ENCODE measurements around the gene DLL3.

DLL3 gene

GRCh38 chr19:39497701-39497995, 1.1 kb upstream of the DLL3 start:
- POLR2A ChIA-PET, result interaction anchor here (1.0 kb wide), 1 partner anchor 106 kb away, joined by 3 read pairs; the partner anchor contains the start of genes MED29 and PAF1

DNA sequence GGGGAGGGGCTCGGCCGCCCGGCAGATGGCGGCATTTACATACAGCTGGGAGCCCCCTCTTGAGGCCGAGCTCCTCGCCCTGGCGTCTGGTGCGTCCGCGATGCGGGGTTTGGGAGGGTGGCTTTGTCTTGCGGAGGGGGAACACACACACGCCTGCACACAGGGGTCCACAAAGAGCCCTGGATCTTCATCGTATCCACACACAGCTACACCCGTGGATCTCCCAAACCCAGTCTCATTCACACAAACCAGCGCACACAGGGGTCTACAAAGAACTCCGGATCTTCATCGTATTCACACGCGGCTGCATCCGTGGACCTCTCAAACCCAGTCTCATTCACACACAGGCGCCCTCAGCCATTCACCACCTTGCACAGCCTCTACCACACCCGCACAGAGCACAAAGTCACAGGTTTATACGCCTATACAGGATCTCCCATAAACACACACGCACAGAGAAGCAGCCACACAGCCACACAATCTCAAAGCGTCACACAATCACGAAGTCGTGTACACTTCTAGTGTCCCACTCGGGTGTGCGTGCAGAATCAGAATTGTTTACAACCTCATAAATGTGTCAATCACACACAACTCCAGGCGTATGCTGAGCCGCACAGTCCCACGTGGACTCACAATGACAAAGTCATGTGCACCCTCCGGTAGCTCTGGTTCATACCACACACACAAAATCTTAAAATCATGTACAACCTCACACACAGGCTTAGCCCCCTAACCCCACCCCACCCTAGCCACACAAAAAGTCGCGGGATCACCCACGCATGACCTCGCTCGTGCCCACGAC, 550 bp upstream of the DLL3 start:
- POLR2A ChIA-PET, result interaction anchor here (1.0 kb wide), 1 partner anchor 107 kb away, joined by 3 read pairs; the partner anchor contains the start of genes MED29 and PAF1
- Histone ChIP-seq H3K36me3 (ENCODE audit: control insufficient read depth in 4 of 4, insufficient read depth in 4 of 4, low read length in 3 of 4) (no peaks in the 10 kb centered on the region), H3K9me3 (ENCODE audit: control extremely low read depth in 1 of 5, control insufficient read depth in 4 of 5, insufficient read depth in 2 of 5, low read depth in 1 of 5, low read length in 4 of 5) (peaks cover 0 to 8% (median 0%) of the 10 kb centered on the region in 5 experiments), H3K27ac (ENCODE audit: insufficient read depth in 1 of 2, low read depth in 1 of 2, low read length in 2 of 2, poor library complexity in 1 of 2, severe bottlenecking in 2 of 2) (no peak overlapping the region), H3K4me1 (ENCODE audit: control extremely low read depth in 1 of 4, control insufficient read depth in 4 of 4, insufficient read depth in 4 of 4, low read length in 3 of 4) (peaks cover 0 to 22% (median 17%) of the 10 kb centered on the region in 4 experiments), H3K27me3 (replicated peaks in 2 of 5; ENCODE audit: control insufficient read depth in 4 of 5, insufficient read depth in 5 of 5, low read length in 4 of 5) (peaks cover 0 to 67% (median 22%) of the 10 kb centered on the region in 5 experiments), H3K4me3 (ENCODE audit: control insufficient read depth in 1 of 7, extremely low read depth in 1 of 7, insufficient read depth in 4 of 7, low read depth in 2 of 7, low read length in 6 of 7) (peak overlapping the region in 5 of 7 experiments; percentile 4 to 57 (median 47))
- CTCF ChIA-PET, result interaction anchor here (0.7 to 1.7 kb wide), 9 partner anchors 10 to 279 kb away, joined by 3 to 4 read pairs (median 3); no protein-coding TSS in a partner anchor
- under 1% methylated on average over 22 of the region's 40 CpGs for WGBS (ENCODE audit: insufficient coverage)
- peak in 2 of 3 donors; percentile 51 to 64 for DNase-seq

More at GRCh38 chr19:39497701-39497995, 1.1 kb upstream of the DLL3 start:
- Histone ChIP-seq H3K4me3 (ENCODE audit: control insufficient read depth in 1 of 7, extremely low read depth in 1 of 7, insufficient read depth in 4 of 7, low read depth in 2 of 7, low read length in 6 of 7) (peak overlapping the region in 5 of 7 experiments; percentile 4 to 57 (median 47)), H3K27me3 (replicated peaks in 2 of 5; ENCODE audit: control insufficient read depth in 4 of 5, insufficient read depth in 5 of 5, low read length in 4 of 5) (peaks cover 0 to 62% (median 22%) of the 10 kb centered on the region in 5 experiments), H3K9me3 (ENCODE audit: control extremely low read depth in 1 of 5, control insufficient read depth in 4 of 5, insufficient read depth in 2 of 5, low read depth in 1 of 5, low read length in 4 of 5) (peaks cover 0 to 8% (median 0%) of the 10 kb centered on the region in 5 experiments), H3K4me1 (ENCODE audit: control extremely low read depth in 1 of 4, control insufficient read depth in 4 of 4, insufficient read depth in 4 of 4, low read length in 3 of 4) (peaks cover 0 to 20% (median 17%) of the 10 kb centered on the region in 4 experiments), H3K36me3 (ENCODE audit: control insufficient read depth in 4 of 4, insufficient read depth in 4 of 4, low read length in 3 of 4) (no peaks in the 10 kb centered on the region), H3K27ac (ENCODE audit: insufficient read depth in 1 of 2, low read depth in 1 of 2, low read length in 2 of 2, poor library complexity in 1 of 2, severe bottlenecking in 2 of 2) (no peak overlapping the region)
- DNase-seq, result no peak
- CTCF ChIA-PET, result interaction anchor here (0.7 to 1.7 kb wide), 9 partner anchors 10 to 279 kb away, joined by 3 to 4 read pairs (median 3); no protein-coding TSS in a partner anchor
- 0% methylated on average over 2 of the region's 7 CpGs for WGBS (ENCODE audit: insufficient coverage)

- H3K27me3 ChIP-seq (replicated peaks in 2 of 5; ENCODE audit: control insufficient read depth in 4 of 5, insufficient read depth in 5 of 5, low read length in 4 of 5), result peaks cover 0 to 84% (median 22%) of the 10 kb centered on the region in 5 experiments
- no peaks in the 10 kb centered on the region for H3K36me3 ChIP-seq (ENCODE audit: control insufficient read depth in 4 of 4, insufficient read depth in 4 of 4, low read length in 3 of 4)
- WGBS (ENCODE audit: insufficient coverage), result 88% methylated on average over 4 of the region's 8 CpGs
- no peak for DNase-seq
- no peak overlapping the region for H3K4me3 ChIP-seq (ENCODE audit: control insufficient read depth in 1 of 7, extremely low read depth in 1 of 7, insufficient read depth in 4 of 7, low read depth in 2 of 7, low read length in 6 of 7)
- no peak overlapping the region for H3K27ac ChIP-seq (ENCODE audit: insufficient read depth in 1 of 2, low read depth in 1 of 2, low read length in 2 of 2, poor library complexity in 1 of 2, severe bottlenecking in 2 of 2)
- H3K9me3 ChIP-seq (ENCODE audit: control extremely low read depth in 1 of 5, control insufficient read depth in 4 of 5, insufficient read depth in 2 of 5, low read depth in 1 of 5, low read length in 4 of 5), result peaks cover 0 to 8% (median 0%) of the 10 kb centered on the region in 5 experiments
- ChIA-PET POLR2A (no interaction called here), CTCF (interaction anchor here (1.1 to 1.2 kb wide), 2 partner anchors 33 to 34 kb away, joined by 3 to 5 read pairs; partner anchors contain the start of gene EID2B)
- peaks cover 0 to 23% (median 17%) of the 10 kb centered on the region in 4 experiments for H3K4me1 ChIP-seq (ENCODE audit: control extremely low read depth in 1 of 4, control insufficient read depth in 4 of 4, insufficient read depth in 4 of 4, low read length in 3 of 4)
Observed at GRCh38 chr19:39499932-39500331, 1.2 kb downstream of the DLL3 start.

DNA sequence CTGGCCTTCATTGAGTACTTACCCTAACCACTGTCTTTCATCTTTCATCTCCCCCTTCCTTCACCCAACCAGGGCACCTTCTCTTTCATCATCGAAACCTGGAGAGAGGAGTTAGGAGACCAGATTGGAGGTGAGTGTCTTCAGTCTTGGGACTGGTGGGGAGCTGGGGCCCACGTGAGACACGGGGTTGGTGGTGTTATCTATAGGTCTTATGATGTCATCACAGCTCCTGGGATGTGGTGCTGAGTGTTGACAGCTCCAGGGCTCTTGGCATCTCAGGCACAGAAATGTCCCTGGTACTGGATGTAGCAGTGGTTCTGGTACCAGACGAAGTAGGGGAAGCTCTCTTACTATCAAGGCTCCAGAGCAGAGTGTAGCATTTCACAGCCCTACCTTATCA, 1.8 kb downstream of the DLL3 start:
- ChIA-PET CTCF (interaction anchor here (1.1 to 1.4 kb wide), 3 partner anchors 26 to 33 kb away, joined by 3 to 5 read pairs (median 3); partner anchors contain the start of gene EID2B), POLR2A (no interaction called here)
- 51% methylated on average over 3 of the region's 4 CpGs for WGBS (ENCODE audit: insufficient coverage)
- Histone ChIP-seq H3K4me3 (ENCODE audit: control insufficient read depth in 1 of 7, extremely low read depth in 1 of 7, insufficient read depth in 4 of 7, low read depth in 2 of 7, low read length in 6 of 7) (no peak overlapping the region), H3K36me3 (ENCODE audit: control insufficient read depth in 4 of 4, insufficient read depth in 4 of 4, low read length in 3 of 4) (no peaks in the 10 kb centered on the region), H3K27me3 (replicated peaks in 2 of 5; ENCODE audit: control insufficient read depth in 4 of 5, insufficient read depth in 5 of 5, low read length in 4 of 5) (peaks cover 0 to 90% (median 22%) of the 10 kb centered on the region in 5 experiments), H3K4me1 (ENCODE audit: control extremely low read depth in 1 of 4, control insufficient read depth in 4 of 4, insufficient read depth in 4 of 4, low read length in 3 of 4) (peaks cover 0 to 23% (median 17%) of the 10 kb centered on the region in 4 experiments), H3K9me3 (ENCODE audit: control extremely low read depth in 1 of 5, control insufficient read depth in 4 of 5, insufficient read depth in 2 of 5, low read depth in 1 of 5, low read length in 4 of 5) (peaks cover 0 to 8% (median 0%) of the 10 kb centered on the region in 5 experiments), H3K27ac (ENCODE audit: insufficient read depth in 1 of 2, low read depth in 1 of 2, low read length in 2 of 2, poor library complexity in 1 of 2, severe bottlenecking in 2 of 2) (no peak overlapping the region)
- DNase-seq, result no peak

DNA sequence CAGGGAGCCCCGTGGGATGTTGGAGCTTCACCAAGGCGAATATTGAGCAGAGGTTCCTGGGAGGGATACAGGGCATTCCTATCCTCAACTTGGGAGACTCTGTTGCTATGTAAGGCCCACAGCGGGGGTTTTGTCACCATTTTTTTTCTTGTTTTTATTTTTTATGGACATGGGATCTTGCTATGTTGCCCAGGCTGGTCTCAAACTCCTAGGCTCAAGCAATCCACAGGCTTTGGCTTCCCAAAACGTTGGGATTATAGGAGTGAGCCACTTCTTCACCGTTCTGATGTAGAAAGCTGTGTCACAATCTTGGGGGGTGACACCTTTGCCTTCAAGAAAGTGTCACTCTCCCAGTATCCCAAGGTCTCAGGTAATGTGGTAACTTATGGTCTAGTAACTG, 2.6 kb downstream of the DLL3 start:
- POLR2A ChIA-PET, result no interaction called here
- CTCF ChIA-PET, result interaction anchor here (1.2 to 1.4 kb wide), 2 partner anchors 27 to 32 kb away, joined by 3 to 5 read pairs; no protein-coding TSS in a partner anchor
- no peak for DNase-seq
- H3K27ac ChIP-seq (ENCODE audit: insufficient read depth in 1 of 2, low read depth in 1 of 2, low read length in 2 of 2, poor library complexity in 1 of 2, severe bottlenecking in 2 of 2), result no peak overlapping the region
- H3K4me3 ChIP-seq (ENCODE audit: control insufficient read depth in 1 of 7, extremely low read depth in 1 of 7, insufficient read depth in 4 of 7, low read depth in 2 of 7, low read length in 6 of 7), result no peak overlapping the region
- H3K9me3 ChIP-seq (ENCODE audit: control extremely low read depth in 1 of 5, control insufficient read depth in 4 of 5, insufficient read depth in 2 of 5, low read depth in 1 of 5, low read length in 4 of 5), result peaks cover 0 to 8% (median 0%) of the 10 kb centered on the region in 5 experiments
- WGBS (ENCODE audit: insufficient coverage), result 100% methylated on average over 2 of the region's 5 CpGs
- peaks cover 0 to 23% (median 17%) of the 10 kb centered on the region in 4 experiments for H3K4me1 ChIP-seq (ENCODE audit: control extremely low read depth in 1 of 4, control insufficient read depth in 4 of 4, insufficient read depth in 4 of 4, low read length in 3 of 4)
- H3K36me3 ChIP-seq (ENCODE audit: control insufficient read depth in 4 of 4, insufficient read depth in 4 of 4, low read length in 3 of 4), result no peaks in the 10 kb centered on the region
- H3K27me3 ChIP-seq (replicated peaks in 2 of 5; ENCODE audit: control insufficient read depth in 4 of 5, insufficient read depth in 5 of 5, low read length in 4 of 5), result peaks cover 0 to 94% (median 22%) of the 10 kb centered on the region in 5 experiments

DNA sequence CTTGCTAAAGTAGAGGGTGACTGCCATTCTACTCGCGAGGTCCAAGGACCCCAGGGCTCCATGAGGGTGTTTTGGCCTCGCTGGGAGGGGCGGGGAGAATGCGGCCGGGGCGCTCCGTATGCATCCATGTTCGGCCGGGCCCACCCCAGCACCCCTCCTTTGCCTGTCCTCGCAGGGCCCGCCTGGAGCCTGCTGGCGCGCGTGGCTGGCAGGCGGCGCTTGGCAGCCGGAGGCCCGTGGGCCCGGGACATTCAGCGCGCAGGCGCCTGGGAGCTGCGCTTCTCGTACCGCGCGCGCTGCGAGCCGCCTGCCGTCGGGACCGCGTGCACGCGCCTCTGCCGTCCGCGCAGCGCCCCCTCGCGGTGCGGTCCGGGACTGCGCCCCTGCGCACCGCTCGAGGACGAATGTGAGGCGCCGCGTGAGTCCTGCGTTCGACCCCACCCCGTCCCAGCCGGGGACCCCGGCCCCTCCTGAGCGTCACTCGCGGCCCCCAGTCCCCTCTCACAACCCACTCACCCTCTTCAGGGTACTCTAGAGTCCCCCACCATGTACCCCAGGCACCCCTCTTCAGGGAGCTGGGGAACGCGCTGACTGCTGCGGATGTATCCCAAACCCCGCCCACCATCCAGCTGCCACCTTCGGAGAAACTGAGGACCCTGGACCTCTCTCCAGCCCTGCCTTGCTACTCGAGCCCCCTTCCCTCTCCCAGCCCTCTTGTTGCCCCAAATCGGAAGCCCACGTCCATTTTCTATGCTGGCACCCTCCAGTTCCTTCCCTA, 4.1 kb downstream of the DLL3 start:
- no peak overlapping the region for H3K27ac ChIP-seq (ENCODE audit: insufficient read depth in 1 of 2, low read depth in 1 of 2, low read length in 2 of 2, poor library complexity in 1 of 2, severe bottlenecking in 2 of 2)
- peaks cover 0 to 31% (median 20%) of the 10 kb centered on the region in 4 experiments for H3K4me1 ChIP-seq (ENCODE audit: control extremely low read depth in 1 of 4, control insufficient read depth in 4 of 4, insufficient read depth in 4 of 4, low read length in 3 of 4)
- H3K27me3 ChIP-seq (replicated peaks in 2 of 5; ENCODE audit: control insufficient read depth in 4 of 5, insufficient read depth in 5 of 5, low read length in 4 of 5), result peaks cover 4 to 96% (median 31%) of the 10 kb centered on the region in 5 experiments
- POLR2A ChIA-PET, result no interaction called here
- no peak overlapping the region for H3K4me3 ChIP-seq (ENCODE audit: control insufficient read depth in 1 of 7, extremely low read depth in 1 of 7, insufficient read depth in 4 of 7, low read depth in 2 of 7, low read length in 6 of 7)
- CTCF ChIA-PET, result interaction anchor here (0.7 to 1.7 kb wide), 8 partner anchors 9 to 89 kb away, joined by 3 to 11 read pairs (median 4); no protein-coding TSS in a partner anchor
- H3K36me3 ChIP-seq (ENCODE audit: control insufficient read depth in 4 of 4, insufficient read depth in 4 of 4, low read length in 3 of 4), result no peaks in the 10 kb centered on the region
- H3K9me3 ChIP-seq (ENCODE audit: control extremely low read depth in 1 of 5, control insufficient read depth in 4 of 5, insufficient read depth in 2 of 5, low read depth in 1 of 5, low read length in 4 of 5), result peaks cover 0 to 8% (median 0%) of the 10 kb centered on the region in 5 experiments
- 21% methylated on average over 52 of the region's 69 CpGs for WGBS (ENCODE audit: insufficient coverage)
- DNase-seq, result peak; percentile 88 to 93 (median 93)

All from common myeloid progenitor, CD34-positive (primary cell).